Stimulated activated CD4-positive, alpha-beta T cell treated with anti-CD3 and anti-CD28 coated beads, Interleukin-2, amount 100 ng/mL, for 24 hours (primary cell): Measurements from ENCODE around the gene ADAMTS2.
"Not testable (repeated sequence)": the region's sequence is repeated elsewhere in the genome, so short reads cannot be mapped to it uniquely, and the experiment has no call there.

ENCODE experiments used
- DNase-seq, 2 donors: peaks; one replicate each; pipeline ENCODE4 v3.0.0-alpha.2; 2020

ADAMTS2 gene

DNA sequence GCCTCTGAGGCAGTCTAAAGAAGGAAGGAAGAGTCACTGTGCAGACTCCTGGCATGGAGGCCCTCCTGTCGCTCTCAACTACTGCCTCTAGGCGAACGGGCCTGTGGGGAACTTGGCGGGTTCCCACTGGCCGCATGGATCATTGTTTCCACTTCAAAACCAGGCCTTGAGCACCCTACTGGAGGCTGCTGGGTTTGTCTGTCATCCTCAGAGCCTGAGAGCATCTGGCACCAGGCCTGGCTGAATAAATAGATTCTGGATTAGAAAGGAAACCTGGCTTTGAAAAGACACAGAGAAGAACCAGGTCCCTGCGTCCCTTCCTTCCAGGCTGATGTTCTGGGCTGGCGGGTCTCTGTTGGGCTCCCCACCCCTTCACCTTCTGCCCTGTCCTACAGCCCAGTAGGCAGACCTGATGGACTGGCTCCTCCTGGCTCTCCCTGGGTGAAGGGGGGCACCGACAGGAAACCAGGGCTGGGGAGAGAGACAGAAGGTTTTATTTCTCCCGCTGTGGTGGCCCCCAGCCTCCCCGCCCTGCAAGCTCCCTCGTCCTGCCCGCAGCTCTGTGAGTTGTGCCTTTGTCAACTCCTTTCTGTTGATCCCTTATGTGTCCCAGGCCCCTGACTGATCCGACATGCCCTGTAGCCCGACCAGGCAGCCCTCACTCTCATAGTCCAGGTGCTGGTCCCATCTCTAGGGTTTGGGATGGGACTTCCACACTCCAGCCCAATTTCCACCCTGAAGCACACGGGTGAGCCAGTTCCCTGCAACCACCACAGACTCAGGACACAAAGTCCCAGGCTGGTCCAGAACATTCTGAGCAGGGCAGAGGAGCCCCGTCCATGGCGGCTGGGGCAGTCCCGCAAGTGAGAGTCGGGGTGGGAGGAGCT lies 50.1 kb downstream of the ADAMTS2 start:
- DNase-seq: no peak

DNA sequence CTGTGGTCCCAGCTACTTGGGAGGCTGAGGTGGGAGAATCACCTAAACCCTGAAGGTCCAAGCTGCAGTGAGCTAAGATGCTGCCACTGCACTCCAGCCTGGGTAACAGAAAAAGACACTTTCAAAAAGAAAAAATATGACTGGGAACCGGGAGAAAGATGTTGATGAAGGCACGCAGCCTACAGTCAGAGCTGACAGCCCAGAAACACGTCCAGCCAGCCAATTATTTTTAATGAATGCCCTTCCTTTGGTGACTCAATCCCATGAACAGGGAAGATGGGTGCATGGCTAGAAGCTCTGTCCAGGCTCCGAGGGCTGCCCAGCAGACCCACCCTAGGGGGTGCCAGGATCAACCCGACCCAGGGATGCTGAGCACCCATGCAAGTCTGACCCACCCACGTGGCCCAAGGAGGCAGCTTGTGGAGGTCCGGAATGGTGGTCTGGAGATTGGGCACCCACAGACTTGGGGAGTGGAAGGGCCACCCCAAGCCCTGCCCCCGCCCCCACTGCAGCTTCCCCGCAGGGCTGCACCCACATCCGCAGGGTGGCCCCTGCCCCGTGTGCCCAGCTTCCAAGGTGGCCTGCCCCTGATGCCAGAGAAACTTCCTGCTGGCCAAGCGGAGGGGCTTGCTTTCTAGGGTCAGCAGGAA lies 51.0 kb downstream of the ADAMTS2 start:
- DNase-seq: no peak

DNA sequence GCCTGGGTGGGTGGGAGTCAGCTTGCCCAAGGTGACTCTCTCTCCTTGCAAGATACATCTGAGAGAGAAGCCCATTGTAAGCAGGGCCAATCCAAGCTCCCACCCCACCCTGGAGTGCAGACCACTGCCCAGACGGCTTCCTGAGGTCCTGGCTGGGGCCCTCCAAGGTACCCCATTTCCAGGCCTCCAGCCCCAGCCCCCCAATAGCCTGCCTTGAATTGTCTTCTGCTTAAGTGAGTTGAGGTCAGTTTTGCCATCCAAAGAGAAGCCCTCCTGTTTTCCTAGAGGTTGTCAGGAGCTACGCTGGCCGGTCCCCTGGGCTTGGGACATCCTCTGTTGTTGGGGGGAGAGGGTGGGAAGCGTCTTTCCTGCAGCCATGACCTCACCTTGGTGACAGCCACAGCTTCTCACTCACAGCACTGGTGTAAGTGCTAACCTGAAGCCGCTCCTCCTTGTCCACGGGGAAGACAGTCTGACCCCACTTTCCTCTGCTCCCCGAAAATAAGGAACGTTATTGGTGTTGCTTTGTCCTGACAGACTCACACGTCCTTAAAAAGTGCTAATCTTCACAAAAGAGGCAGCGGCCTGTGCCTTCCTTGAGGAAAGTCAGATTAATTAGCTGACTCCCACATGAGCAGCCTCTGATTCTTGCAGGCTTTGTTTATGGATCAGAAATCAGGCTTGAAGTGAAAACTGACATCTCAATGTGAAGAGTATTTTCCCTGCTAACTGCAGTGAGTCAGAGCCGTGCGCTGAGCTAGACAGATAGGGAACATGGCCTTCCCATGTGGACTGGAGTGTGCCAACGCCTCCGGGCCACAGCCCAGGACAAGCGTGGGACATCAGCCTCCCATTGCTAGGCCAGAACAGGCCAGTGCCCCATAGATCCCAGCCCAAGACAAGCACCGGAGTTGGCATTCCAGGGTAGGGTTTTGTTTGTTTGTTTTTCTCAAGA lies 52.3 kb downstream of the ADAMTS2 start:
- DNase-seq: no peak

DNA sequence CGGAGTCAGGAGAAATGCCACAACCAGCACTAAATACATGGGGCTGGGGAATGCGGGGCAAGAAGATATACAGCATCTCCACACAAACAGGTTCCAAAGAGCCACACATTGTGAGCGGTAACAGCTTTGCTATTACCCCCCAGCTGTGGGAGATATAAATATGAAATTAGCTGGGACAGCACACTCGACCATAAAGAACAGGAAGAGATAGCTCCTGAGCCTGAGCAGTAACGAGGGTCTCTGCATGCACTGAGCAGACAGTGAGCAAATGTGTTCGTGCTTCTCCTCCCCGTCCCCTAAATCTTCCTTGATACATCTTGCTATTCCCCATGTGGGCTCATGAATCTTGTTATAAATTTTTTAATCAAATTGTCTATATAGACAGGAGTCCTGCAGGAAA lies 53.1 kb downstream of the ADAMTS2 start:
- DNase-seq: no peak

DNA sequence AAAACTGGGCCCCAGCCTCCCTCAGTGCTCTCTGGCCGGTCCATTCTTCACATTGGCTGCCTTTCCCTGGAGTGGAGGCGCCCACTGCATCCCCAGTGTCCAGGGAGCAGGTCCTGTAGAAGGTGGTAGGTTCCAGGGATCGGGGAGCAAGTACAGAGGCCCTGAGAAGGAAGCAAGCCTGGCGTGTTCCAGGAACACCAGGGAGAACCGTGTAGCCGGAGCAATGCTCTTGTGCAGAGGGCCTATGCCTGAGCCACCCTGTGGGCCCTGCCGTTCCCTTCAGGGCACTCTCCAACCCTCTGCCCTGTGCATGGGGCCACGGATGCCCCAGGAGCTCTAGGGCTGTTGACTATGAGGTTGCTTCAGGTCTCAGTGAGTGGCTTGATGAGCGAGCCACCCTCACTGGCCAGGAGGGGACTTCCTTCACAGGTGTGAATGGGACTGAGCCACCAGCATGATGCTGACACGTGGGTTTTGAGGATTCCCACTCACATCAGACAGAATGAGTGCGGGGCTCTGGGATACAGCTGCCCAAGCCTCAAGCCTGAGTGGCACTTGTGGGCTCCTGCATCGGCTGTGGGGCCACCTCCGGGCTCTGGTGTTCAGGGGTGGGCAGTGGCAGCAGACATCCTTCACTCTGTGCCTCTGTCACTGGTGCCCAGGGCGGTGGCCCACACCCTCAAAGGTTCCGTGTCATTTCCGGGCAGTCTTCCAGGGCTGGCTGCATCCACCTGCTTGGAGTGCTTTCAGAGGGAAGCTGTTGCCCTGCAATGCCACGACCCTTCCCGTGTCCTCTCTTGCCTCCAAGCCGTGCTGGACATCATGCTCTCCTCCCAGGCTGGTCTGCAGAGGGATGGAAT lies 54.4 kb downstream of the ADAMTS2 start:
- no peak for DNase-seq

DNA sequence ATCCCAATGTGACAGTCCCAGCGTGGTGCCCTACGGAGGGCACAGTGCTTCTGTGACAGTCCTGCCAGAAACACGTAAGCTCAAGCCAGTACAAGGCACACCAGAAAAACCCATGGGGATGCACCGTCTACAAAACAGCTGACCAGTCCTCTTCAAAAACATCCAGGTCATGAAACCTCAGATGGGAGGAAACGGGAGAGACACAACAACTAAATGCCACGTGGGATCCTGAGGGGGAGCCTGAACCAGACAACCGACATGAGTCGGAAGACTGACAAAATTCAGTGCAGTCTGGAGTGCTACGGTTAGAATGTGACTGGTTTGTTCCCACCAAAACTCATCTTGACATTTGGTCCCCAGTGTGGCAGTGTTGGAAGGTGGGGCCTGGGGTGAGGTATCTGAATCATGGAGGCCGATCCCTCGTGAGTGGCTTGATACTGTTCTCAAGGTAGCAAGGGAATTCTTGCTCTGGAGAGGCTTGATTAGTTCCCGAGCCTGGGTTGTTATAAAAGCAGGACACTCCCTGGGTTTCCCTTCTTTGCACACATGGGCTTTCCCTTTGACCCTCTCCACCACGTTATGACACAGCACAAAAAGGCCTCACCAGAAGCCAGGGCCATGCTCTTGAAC lies 55.4 kb downstream of the ADAMTS2 start:
- no peak for DNase-seq

DNA sequence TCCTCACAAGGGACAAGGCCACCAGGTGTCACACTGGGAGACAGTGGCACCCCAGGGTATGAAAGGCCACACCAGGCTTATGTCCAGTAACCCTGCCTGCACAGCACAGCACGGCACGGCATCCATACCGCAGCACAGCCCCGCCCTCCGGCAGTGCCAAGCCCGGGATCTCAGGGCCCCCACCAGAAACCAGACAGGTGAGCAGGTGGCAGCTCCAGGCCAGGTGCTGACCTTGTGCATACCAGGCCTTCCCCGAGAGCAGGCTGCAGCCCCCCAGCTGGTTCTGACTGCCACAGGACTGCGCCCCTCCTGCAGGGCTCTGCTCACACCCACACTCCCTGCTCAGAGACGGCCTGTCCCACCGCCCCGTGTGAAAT lies 56.5 kb downstream of the ADAMTS2 start:
- no peak for DNase-seq

DNA sequence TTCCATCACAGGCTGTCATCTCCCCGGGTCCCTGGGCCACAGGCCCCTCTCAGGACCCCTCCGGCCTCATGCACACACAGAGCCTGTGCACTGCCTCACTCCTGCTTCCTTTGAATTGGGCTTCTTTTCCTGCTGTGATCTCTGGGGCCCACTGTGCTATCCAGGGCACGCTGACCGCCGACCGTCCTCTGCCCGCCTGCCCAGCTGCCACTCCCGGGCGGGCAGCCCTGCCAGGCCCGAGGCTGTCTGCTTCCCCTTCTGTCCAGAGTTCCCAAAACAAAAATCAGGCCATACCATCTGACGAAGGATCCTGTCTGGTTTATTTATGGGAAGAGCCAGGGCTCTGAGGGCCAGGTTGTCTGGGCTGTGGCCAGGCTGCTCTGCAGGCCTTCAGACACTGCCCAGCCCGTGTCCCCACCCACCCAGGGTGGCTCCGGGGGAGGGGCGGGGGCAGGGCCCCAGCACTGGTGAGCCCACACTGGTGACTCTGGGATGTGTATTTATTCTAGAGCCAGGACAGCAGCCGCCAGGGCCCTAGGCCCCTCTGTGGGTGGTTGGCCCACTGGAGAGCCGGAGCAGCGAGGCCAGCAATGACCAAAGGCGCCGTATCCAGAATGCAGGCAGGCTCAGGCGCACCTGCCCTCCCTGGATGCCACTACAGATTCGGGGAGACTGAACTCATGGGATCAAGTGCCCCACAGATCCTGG lies 57.0 kb downstream of the ADAMTS2 start:
- DNase-seq: no peak

DNA sequence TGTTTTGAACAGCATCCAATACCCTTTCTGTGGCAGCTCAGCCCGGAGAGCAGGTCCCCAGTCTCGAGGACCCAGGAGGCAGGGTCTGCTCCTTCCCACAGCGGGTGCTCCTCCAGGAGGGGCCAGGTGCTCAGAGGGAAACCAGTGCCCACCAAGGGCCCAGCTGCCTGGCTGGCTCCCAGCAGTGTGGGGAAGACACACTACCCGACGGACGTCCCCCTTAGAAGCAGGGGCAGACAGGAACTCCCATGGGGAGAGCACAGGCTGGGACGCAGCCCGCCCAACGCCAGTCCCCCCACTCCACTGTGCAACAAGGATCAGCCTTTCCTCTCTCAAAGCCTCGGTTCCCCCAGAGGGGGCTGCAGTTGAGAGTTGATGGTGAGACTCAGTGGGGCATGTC lies 57.6 kb downstream of the ADAMTS2 start:
- DNase-seq: no peak

DNA sequence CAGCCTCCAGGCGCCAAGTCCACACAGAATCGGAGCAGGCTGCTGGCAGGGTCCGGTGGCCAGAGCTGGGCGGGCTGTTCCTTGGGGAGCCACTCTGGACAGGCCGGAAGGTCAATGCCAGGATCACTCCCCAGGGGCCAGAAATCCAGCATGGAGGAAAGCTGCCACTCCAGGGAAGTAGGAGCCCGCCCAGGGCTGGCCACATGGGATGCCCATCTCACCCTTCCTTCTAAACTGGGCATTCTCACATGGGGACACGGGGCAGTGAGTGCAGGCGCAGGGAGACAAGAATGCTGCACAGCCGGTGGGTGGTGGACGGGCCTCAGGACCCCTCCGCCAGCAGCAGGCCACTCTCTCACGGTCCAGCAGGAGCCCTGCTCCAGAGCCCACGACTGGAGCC lies 58.2 kb downstream of the ADAMTS2 start:
- no peak for DNase-seq

DNA sequence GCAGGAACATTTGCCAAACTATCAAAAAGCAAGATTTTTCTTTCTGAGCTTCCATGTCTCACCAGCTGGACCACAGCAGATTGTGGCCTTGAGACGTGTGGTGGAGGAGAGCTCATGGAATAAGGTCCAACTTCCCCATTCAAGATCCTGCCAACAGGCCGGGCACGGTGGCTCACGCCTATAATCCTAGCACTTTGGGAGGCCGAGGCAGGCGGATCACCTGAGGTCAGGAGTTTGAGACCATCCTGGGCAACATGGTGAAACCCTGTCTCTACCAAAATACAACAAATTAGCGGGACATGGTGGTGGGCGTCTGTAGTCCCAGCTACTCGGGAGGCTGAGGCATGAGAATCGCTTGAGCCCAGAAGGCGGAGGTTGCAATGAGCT lies 59.5 kb downstream of the ADAMTS2 start:
- DNase-seq: not testable (repeated sequence)

DNA sequence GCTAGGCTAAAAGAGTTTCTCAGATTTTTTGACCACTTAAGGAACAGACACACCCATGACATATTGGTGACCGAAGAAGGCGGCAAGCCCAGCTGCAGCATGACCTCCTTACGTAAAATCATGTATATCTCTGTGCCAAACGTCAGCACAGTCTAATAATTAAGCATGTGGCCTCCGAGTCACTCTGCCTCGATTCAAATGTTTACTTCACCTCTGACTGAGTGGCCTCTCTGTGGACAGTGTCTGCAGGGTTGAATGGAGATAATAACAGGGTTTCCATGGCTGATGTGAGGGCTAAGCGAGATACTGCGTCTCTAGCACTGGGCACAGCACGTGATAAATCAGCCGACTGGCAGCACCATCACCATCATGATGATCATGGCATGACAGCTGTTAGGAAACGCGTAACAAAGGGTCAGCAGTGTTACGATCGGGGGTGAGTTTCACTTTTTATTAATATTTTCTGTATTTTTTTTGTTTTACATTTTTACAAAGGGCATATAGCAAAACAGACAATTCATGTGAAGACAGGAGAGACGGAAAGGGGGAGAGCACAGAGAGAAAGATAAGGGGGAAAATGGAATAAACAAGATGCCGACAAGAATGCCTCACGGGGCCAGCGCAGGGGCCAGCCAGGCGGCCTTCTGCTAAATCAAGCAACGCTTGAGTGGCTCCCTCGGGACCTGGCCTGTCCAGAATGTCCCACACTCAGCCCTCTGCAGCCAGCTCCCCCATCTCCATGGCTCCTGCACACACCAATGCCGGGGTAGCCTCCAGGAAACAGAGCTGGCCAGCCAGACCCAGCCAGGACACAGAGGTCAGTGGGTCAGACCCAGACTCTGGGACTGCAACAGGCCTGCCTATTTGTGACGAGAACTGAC lies 60.3 kb downstream of the ADAMTS2 start:
- no peak for DNase-seq

DNA sequence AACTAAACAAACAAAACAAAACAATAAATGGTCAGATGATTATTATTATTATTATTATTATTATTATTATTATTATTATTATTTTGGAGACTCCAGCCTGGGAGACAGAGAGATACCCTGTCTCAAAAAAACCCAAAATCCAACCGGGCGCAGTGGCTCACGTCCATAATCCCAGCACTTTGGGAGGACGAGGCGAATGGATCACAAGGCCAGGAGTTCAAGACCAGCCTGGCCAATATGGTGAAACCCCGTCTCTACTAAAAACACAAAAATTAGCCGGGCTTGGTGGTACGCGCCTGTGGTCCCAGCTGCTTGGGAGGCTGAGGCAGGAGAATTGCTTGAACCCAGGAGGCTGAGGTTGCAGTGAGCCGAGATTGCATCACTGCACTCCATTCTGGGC lies 61.4 kb downstream of the ADAMTS2 start:
- not testable (repeated sequence) for DNase-seq

DNA sequence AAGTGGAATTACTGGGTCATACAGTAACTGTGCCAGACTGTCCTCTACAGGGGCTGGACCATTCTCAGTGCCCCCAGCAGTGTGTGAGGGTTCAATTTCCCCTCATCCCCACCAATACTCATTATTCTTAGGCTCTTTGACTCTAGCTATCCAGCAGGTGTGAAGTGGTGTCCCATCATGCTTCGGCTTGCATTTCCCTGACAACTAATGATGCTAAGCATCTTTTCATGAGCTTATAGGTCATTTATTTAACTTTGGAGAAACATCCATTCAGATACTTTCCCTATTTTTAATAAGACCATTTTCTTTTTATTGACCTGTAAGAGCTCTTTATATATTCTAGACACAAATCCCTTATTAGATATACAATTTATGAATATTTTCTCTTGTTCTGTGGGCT lies 63.6 kb downstream of the ADAMTS2 start:
- DNase-seq: no peak

DNA sequence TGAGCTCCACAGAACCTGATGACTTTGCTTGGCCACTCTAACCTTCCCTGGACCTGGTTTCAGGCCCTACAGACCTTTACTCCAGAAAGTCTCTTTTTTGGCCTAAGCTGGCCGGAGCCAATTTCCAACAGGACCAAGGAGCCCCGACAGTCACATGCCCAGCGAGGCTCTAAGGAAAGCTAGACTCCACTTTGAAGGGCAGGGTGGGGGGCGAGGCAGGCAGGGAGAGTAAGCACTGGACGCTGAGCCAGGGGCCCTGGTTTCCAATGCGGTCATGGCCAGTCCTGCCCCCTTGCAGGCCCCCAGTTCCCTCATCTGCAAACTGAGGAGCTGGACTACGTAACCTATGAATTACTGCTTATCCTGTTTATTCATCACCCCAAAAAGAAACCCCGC lies 65.2 kb downstream of the ADAMTS2 start:
- no peak for DNase-seq

DNA sequence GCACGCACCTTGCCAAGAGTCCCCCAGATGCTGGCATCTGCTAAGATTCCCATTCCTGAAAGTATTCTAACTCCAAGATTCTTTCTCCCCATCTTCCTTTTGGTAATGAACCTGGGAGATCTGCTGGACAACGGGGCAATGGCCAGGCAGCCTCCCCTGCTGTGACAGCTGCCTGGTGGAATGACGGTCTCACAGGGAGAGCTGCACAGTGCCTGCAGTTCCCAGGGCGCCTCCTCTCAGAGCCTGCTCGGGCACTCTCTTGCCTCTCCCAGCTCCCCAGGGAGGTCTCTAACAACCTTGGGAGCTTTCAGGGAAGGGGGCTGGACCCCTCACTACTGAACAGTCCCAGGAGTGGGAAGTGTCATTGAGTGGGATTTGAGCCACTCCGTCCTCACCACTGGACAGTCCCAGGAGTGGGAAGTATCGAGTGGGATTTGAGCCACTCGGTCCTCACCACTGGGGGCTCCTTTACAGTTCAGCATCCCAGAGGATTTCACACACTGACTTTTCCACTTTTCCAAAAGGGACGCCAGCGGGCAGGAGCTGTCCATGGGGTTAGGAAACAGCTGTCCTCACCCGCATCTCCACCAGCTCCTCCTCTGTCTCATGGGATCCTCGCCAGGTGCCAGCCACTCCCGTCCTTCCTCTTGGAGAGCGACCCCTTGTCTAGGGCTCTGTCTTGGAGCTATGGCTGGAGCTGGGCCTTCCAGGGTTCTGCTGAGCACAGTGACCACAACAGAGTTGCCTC lies 65.7 kb downstream of the ADAMTS2 start:
- no peak for DNase-seq

DNA sequence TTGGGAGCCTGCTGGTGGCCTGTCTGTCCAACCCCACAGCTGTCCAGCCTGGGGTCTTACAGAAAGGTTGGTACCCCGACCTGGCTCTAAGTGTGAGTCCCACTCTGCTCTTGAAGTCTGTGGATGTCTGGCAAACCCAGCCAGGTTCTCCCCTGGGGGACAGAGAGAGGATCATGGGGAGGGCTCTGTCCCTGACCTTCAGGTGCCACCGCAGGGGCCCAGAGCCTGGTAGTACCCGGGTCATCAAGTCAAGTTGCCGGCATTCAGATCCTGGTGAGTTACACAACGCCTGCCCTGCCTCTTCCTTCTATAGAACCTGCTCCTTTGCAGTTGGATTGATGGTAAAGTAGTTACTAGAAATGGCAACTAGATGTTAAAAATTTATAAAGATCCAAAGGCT lies 66.7 kb downstream of the ADAMTS2 start:
- no peak for DNase-seq

DNA sequence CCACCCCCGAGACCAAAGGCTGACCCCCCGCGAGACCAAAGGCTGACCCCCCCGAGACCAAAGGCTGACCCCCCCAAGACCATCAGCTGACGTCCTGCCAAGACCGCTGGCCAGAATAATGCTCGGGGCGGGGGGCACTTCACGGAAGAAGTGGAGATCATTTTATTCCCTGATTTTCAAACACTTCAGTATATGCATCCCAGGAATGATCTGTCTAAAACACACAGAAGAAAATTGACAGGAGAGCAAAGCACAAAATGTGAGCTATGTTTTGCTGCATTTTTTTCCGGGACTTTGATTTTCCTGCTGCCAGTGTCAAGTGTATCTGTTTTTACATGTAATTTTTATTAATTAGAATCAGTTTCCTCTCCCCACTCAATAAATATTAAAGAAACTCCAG lies 67.1 kb downstream of the ADAMTS2 start:
- no peak for DNase-seq

DNA sequence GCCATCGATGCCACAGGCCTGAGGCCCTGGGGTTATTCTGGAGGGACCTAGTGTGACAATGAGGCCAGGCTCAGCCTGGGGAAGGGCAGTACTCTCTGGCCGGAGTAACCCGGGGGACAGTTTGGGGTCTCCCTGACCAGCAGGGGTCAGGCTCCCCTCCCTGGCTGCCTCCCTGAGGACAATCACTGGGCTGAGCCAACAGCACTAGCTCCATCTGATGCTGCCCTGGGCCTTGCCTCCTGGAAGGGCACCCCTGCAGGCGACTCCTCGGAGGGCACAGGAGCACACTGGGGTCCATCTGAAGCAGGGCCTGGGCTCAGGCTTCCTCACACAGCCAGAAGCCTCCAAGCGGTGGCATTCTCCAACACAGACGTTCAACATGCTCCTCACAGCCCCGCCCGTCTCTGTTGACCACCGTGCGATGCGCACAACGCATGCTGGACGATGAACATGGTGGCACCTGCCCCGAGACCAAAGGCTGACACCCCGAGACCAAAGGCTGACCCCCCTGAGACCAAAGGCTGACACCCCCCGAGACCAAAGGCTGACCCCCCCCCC lies 68.3 kb downstream of the ADAMTS2 start:
- DNase-seq: no peak
